NCI-H2227 (cell line): ENCODE results near the gene CDHR2.

ENCODE experiments used
- DNase-seq: peaks from one replicate; lab custom pipeline; 2025; ENCODE audit not compliant: unreplicated experiment; lab: John Stamatoyannopoulos, UW

Gene CDHR2

GRCh38 chr5:176633598-176633997 lies 84.5 kb downstream of the CDHR2 start:
- no peak for DNase-seq

- no peak for DNase-seq
Observed at GRCh38 chr5:176636426-176636825, 87.3 kb downstream of the CDHR2 start.

DNA sequence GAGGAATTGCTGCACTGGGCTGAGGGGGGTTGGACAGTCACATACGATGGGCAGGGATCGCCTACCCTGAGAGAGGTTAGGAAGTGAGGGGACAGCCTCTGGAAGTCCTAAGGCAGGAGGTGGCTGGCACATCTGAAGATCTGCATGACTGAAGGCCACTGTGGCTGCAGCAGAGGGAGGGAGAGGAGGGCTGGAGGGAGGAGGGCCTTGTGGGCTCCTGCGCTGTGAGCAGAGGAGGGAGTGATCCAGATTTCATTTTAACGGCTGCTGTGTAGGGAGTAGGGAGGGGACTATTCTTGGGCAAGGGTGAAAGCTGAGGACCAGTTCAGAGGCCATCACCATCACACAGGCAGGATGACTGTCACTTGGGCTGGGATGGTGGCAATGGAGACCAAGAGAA lies 88.4 kb downstream of the CDHR2 start:
- no peak for DNase-seq

GRCh38 chr5:176638437-176638836 lies 89.3 kb downstream of the CDHR2 start:
- no peak for DNase-seq

DNA sequence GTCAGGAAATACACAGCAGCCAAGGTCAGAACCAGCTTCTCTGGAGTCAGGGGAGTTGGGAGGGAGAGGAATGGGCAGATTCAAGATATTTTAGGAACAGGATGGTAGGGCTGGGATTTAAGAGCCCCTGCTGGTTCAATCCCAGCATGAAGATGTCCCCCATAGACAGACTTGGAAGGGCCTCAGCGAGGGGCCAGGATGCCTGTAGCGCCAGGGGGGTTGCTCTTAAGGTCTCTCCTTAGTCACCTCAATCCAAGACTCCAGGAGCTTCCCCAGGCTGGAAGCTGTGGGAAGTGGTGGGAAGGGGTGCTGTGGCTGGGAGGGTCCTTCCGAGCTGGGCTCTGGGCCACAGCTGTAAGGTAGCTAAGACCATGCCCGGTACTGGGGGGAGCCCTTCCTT lies 90.1 kb downstream of the CDHR2 start:
- DNase-seq = no peak

DNA sequence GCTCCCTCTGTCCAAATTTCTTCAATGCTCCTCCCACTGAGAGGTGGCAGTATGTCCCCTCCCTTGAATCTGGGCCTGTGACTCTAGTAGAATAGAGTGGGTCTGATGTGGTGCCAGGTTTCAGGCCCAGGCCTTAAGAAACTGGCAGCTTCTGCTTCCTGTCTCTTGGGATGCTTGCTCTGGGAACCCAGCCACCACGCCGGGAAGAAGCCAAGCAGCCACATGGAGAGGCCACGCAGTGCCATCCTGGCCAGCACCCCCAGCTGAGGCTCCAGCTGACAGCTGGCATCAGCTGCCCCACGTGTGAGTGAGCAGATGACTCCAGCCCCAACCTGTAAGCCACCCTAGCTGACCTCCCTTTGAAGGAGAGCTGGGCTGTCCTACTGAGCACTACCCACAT lies 90.8 kb downstream of the CDHR2 start:
- no peak for DNase-seq

DNA sequence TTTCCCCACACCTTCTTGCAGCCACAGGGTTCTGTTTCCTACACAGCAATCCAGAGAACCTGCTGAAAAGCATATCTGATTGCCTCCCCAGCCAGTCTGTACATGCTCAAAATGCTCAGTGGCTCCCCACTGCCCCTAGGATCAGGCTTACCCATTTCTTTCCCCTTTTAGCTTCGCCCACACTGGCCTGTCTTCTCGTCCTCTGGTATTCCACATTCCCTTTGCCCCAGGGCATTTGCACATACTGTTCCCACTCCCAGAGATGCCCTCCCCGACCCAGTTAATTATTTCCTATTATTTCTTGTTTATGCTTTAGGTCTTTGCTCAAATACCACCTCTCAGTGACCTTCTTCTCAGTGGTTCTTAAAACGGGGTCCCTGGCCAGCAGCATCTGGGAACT lies 91.5 kb downstream of the CDHR2 start:
- DNase-seq = no peak

GRCh38 chr5:176642675-176643490 lies 93.7 kb downstream of the CDHR2 start:
- DNase-seq = no peak

GRCh38 chr5:176643491-176644219 lies 94.5 kb downstream of the CDHR2 start:
- no peak for DNase-seq

GRCh38 chr5:176644294-176644693 lies 95.2 kb downstream of the CDHR2 start:
- DNase-seq = no peak

DNA sequence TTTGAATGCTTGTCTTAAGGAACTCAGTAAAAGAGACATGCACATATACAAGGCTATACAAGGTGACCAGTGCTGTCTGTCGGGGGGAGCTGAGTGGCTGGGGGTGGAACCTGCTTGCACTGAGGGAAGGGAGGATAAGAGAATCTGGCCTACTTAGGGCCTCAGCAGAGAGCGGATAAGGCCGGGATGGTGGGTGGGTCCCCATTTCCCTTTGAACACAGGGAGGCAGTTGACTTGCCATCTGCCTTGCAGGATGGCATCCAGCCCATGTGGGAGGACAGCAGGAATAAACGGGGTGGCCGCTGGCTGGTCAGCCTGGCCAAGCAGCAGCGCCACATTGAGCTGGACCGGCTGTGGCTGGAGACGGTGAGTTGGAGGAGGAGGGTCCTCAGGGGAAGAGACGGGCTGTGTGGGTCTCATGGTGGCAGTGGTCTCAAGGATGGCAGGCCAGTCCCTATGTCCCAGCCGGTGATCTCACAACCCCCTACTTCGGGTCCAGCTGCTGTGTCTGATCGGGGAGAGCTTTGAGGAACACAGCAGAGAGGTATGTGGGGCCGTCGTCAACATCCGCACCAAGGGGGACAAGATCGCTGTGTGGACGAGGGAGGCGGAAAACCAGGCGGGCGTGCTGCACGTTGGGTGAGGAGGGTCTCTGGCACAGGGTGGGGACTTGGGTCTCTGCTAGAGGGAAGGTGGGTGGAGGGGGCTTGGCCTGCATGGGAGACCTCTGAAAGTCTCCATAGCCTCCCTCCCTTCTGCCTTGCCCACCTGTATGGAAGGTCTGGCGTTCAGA lies 95.9 kb downstream of the CDHR2 start:
- no peak for DNase-seq
